Omental fat pad (tissue), 4 donors: ENCODE data around the gene BMP4. TPM values are rescaled to one million over a fixed set of nuclear protein-coding genes. Genes with fewer than 3 reads are reported as not detected.

Experiments used
- ATAC-seq: fragments of 150-250 bp; one replicate; pipeline ENCODE4 v1.9.1; 2016; ENCODE audit warnings: mild to moderate bottlenecking, moderate library complexity; ENCODE audit not compliant: low FRiP score
- DNase-seq: peaks from one replicate; pipeline ENCODE4 v3.0.0-alpha.2; 2019; ENCODE audit warnings: low spot score
- CTCF ChIP-seq, 3 donors: fragments of 450-650 bp; IDR thresholded peaks; one replicate each; pipeline ENCODE4 v1.5.1; 2016 to 2017; ENCODE audit warnings: antibody characterized with exemption in 3 of 3, mild to moderate bottlenecking in 3 of 3, moderate library complexity in 2 of 3
- total RNA-seq, 4 donors: library from RNA; depleted of rRNA; stranded (reverse); fragments of >200 nt; gene quantifications; one replicate each; pipeline ENCODE4 v1.1.0, GENCODE V29; 2016

The BMP4 gene
- total RNA-seq: 10 to 100 TPM; 13.7 to 33.4 (median 20.0) TPM

- DNase-seq (no peak), ATAC-seq (peak; percentile 64)
- TF ChIP-seq CTCF (IDR thresholded peaks at IDR 0.05): no peak
Measured at GRCh38 chr14:53956427-53957201, at the start of gene BMP4. BMP4 (minus strand) TSS chr14:53956825; CDS start chr14:53952222, 4,603 bp downstream.

GRCh38 chr14:54003064-54003463 lies 46.4 kb upstream of the BMP4 start:
- TF ChIP-seq CTCF (IDR thresholded peaks at IDR 0.05): no peak
- ATAC-seq (no peak), DNase-seq (no peak)

- no peak for TF ChIP-seq CTCF (IDR thresholded peaks at IDR 0.05)
- no peak for DNase-seq
- no peak for ATAC-seq
Measured at GRCh38 chr14:54002653-54003052, 46.0 kb upstream of the BMP4 start.

- ATAC-seq: no peak
- TF ChIP-seq CTCF (IDR thresholded peaks at IDR 0.05): no peak
- DNase-seq: no peak
Measured at GRCh38 chr14:54001189-54001878, 44.7 kb upstream of the BMP4 start.

- no peak for TF ChIP-seq CTCF (IDR thresholded peaks at IDR 0.05)
- peak; percentile 89 for ATAC-seq
- no peak for DNase-seq
Measured at GRCh38 chr14:54000341-54000811, 43.8 kb upstream of the BMP4 start.

- DNase-seq: no peak
- peak; percentile 55 for ATAC-seq
- no peak for TF ChIP-seq CTCF (IDR thresholded peaks at IDR 0.05)
Measured at GRCh38 chr14:53999061-53999488, 42.5 kb upstream of the BMP4 start.
